Esophagus mucosa (tissue), 1 donor: ENCODE results near the gene MRPS10. TPM values are rescaled to one million over a fixed set of nuclear protein-coding genes. Genes with fewer than 3 reads are reported as not detected.

Source experiments
- ATAC-seq: fragments of 200-7000 bp; cut with Tn5 transposase; one replicate; pipeline ENCODE4 v1.9.1; 2020
- total RNA-seq: library from RNA; stranded (reverse); gene quantifications from one replicate; pipeline ENCODE4 v1.2.4, GENCODE V29; 2023
- donor health status: DM: yes; HTN: yes; CAD: no.

MRPS10 gene
- 48.1 TPM for total RNA-seq

DNA sequence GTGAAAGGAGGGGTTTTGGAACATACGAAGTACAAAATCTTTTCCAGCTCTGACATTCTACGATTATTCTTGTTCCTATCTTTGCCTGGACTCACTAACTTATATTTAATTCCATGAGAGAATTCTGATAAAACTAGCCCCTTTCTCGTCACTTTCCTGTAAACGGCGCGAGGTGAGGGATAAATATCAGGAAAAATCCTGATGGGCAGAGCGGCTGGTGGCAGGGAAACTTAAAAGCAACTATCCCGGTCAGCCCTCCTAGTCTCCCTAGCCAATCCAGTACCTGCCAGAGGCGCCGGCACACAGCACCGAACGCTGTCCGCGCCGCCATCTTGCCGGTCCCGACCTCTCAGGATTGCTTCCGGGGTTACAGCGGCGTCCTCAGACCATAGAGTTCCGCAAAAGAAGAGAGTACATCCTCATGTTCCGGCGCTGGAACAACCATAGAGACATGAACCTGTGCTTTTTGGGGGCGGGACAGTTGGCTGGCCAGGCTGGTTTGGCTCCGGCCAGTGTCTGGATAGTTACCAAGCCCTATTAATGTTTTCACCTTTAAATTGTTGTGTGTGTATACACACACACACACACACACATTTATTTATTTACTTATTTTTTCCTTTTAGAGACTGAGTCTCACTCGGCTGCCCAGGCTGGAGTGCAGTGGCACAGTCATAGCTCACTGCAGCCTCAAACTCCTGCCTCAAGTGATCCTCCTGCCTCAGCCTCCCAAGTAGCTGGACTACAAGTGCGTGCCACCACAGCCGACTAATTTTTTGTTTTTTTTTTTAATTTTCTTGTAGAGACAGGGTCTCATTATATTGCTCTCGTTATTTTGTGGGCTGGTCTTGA, at the start of gene MRPS10:
TSS of gene MRPS10 (minus strand) at position 343 of the 849 bp plus-strand sequence. CDS start at position 331, 12 bp downstream.
- ATAC-seq: peak; percentile 93

DNA sequence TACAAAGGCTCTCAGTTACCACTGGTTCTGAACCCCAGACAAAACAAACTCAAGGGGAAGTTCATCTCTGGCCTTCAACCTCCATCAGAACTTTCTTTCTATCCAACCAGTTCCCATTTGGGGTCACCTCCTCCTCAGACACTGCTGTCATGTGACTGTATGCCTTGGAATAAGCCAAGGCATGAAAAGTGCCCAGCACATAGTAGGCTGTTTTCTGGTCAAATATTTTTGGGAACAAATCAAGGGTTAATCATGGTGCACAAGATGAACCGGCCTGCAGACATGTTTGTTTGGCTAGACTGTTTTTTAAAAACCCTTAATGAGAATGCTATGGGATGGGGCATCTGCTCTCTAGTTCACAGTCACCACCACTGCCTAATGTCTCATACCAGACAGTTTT, 48.9 kb upstream of the MRPS10 start:
- no peak for ATAC-seq

- no peak for ATAC-seq
Observed at GRCh38 chr6:42264852-42265390, 47.3 kb upstream of the MRPS10 start.

GRCh38 chr6:42264162-42264851, 46.6 kb upstream of the MRPS10 start:
- ATAC-seq: no peak

- no peak for ATAC-seq
Observed at GRCh38 chr6:42263165-42263728, 45.6 kb upstream of the MRPS10 start.

DNA sequence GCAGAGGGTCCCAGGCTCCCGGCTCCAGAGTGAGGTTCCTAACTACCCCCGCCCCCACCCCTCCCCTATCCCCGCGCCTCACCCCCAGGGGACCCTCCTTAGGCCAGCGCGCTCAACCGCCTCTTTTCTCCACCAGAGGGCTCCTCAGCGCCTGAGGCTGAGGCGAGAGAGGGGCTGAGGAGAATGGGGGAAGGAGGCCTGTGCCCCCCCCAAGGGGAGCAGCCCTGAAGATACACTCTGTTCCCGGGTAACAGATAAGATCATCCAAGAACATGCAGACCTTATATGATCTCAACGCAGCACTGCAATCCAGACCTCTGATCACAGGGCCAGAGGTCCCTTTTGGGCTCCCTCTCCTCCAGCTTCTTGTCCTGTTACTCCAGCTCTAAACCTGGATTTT, 43.3 kb upstream of the MRPS10 start:
- ATAC-seq: peak; percentile 11

GRCh38 chr6:42260396-42260888, 42.8 kb upstream of the MRPS10 start:
- ATAC-seq: peak; percentile 34

DNA sequence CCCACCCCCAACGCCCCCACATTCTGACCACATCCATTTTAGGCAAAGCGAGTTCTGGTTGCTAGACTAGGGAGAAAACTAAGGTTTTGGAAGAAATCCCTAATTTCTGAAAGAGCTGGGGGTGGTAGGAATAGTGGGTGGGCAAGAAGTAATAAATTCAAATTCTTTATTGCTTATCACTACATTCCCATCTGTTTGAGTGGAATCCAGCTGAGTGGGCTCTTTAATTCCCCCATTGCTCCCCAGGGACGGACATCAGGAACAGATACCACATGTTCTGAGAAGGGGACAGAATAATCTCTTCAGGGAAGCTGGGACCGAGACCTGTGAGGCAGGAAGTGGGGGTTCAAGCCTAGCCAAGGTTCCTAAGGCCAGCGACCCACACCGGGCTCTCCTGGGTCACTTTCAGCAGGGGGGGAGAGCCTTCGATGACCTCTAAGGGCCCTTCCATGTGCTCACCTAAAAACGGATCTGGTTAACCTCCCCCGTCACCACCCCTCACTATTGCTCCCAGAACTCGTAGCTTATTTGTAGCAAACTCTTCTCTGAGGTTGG, 42.3 kb upstream of the MRPS10 start:
- ATAC-seq: no peak

DNA sequence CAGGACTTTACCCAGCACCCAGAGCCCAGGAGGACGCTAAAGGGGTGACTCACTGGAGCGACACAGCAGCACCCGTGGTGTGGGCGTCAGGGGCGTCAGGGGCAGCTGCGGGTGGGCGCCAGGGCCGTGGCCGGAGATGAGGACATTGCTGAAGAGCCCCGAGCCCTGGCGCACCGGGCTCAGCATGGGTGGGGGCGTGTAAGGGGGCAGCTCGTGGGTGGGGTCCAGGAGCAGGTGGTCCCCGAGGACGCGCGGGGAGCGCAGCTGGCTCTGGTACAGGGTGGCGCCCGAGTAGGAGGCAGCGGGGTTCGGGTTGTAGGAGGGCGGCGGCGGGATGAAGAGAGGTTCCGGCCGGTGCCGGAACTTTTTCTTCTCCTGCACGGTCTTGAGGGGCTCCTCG, 41.6 kb upstream of the MRPS10 start:
- no peak for ATAC-seq

GRCh38 chr6:42257614-42258013, 40.0 kb upstream of the MRPS10 start:
- ATAC-seq: no peak

DNA sequence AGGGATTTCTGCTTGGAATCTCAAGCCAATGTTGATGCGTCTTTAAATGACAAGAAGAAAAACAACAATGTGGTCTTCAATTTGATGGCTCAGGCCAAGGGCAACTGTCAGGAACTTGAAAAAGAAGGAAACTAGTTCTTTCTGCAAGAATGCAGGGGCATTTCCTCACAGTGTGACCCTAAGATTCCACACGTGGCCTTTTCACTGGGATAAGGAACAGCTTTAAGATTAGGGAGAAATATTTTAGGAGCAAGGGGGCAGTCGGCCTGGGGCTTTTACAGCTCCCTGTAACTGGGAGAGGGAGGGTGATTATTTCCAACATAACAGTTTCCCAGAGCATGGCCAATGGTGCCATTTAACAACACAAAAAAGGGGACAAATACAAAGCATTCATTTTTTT, 39.4 kb upstream of the MRPS10 start:
- no peak for ATAC-seq

DNA sequence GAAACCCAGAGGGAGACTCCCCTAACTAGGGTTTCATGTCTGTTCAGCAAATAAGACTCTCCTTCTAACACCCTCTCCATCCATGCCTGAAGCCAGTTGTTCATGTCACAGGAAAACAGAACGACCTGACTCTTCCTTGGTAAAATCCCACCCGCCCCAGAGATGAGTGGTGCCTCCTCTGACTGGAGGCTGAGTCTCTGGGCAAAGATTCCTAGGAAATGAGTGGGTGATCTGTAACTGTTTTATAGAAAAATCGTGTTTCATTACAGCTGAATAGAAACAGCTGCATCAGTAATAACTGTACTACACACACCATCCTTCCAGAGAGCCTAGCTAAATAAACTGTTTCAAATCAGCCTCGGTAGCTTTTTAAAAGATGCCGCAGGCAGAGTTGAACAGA, 37.4 kb upstream of the MRPS10 start:
- no peak for ATAC-seq

DNA sequence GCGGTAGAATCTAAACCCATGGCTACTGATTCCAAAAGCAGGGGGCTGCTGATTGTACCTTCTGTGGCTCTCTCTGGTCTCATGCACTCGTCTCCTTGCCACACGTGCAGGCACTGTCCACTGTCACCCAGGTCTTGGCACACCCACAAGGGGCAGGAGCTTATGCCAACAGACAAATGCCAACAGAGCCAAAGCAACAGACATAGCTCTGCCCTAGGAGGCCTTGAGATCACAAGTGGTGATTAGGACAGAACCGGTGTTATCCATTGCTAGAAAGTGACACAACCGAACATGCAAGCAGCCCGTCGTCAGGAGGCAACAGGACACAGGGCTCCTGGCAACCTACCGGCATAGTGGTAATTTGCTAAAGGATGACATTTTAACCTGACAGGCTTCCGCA, 36.8 kb upstream of the MRPS10 start:
- no peak for ATAC-seq

- ATAC-seq: no peak
Observed at GRCh38 chr6:42251911-42252637, 34.4 kb upstream of the MRPS10 start.

DNA sequence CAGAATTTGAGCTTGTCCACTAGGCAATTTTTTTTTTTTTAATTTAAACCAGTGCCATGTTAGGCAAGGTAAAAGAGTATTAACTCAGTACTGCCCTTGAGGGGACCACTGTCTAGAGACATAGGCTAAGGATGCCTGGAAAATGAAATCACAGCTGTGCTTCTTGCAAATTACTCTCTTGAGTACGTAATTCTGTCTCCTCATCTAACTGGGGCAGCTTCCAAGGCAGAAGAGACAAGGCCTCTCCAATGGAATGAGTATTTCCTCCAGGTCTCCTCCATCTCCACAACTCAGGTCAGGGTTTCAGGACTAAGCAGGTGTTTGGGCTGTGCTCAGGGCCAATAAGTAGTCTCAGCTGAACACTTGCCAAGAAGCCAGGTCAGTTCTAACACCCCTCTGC, 33.8 kb upstream of the MRPS10 start:
- no peak for ATAC-seq

- ATAC-seq: no peak
Observed at GRCh38 chr6:42250274-42250931, 32.7 kb upstream of the MRPS10 start.

DNA sequence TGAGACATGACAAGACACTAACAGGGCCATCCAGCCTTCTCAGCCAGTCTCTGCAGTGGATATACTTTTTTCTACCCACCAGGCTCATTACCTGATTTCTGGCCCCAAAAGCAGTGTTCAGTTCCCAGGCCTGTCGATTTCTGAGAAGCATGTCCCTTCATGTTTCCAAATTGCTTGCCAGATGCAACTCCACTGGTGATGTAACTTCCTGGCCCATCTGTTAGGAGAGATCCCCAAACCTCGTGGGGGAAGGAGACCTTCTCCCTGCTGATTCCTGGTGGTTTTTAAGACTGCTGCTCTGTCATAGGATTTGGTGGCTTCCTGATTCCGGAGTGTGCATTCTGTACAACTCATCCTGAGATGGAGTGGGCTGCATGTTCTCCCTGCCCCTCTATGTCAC, 31.6 kb upstream of the MRPS10 start:
- ATAC-seq: no peak

DNA sequence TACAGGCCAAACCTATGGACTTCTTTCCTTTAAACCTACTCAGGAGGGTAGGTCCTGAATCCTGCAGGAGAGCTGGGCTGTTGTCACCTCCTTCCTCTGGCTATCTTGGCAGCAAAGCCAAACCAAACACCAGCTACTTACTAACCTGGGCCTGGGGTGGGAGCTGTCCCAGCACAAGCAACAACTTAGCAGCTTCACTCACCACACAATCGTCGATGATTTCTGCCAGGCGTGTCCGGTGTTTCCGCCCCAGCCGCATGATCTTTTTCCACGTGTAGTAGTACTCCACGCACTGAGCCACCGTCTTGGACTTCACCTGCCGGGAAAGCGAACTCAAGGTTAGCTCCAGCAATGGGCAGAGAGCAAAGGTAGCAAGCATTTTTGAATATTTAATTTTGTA, 25.4 kb upstream of the MRPS10 start:
- ATAC-seq: no peak

DNA sequence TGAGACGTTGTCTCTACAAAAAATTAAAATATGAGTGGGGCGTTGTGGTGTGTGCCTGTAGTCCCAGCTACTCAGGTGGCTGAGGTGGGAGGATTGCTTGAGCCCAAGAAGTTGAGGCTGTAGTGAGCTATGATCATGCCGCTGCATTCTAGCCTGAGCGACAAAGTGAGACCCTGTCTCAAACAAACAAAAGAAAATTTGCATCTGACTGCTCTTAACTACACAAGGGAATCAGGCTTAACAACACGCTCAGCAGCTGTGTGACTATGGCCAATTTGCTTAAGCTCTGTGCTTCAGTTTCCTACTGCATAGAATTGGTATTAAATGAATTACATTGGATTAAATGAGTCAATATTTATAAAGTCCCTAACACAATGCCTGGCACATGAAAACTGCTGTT, 24.3 kb upstream of the MRPS10 start:
- peak; percentile 40 for ATAC-seq

DNA sequence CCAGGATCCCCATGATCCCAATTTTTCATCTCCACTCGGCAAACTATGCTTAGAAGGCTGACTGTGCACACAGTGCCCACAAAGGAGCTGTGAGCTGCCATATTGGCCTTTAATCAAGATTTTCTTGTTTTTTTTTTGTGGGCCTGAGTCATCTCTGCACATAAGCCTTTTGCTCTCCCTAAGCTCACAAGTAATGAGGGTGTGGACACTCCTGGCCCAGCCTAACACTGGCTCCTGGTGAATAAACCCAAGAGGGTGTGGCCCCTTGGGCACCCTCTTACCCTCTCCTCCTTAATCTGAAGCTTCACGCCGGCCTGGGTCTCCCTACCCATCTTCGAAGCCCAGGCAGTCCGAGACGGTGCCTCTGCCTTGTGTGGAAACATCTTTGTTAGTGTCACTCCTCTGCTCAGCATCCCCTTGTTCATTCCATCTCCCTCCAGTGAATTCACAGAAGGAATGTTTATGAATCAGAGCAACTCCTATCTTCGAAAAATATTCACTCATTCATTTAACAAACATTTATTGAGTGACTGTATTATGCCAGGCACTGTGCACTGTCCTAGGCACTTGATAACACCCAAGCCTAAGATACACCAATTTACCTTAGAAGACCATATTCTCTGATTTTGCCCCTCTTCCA, 22.2 kb upstream of the MRPS10 start:
- peak; percentile 95 for ATAC-seq

DNA sequence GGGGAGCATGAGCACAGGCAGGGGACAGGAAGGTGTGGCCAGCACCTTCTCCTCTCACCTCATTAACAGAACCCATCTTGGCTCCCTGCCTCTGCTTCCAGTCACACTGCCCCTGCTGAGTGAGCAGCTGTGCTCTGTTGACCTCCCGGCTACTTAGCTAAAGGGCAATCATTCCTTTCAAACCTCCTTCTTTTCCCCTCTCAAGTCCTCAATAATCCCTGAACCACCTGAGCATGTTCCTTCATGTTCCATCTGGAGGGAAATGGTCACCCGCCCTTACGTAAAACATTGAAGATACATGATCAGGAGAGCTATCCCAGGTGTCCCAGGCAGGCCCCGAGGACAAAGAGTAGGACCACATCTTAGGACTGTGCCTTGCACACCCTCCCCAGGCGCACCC, 21.7 kb upstream of the MRPS10 start:
- ATAC-seq: peak; percentile 65
